Measurements from ENCODE around the gene RASSF8.

RASSF8 gene

GRCh38 chr12:25958428-25959070 lies at the start of gene RASSF8:
RASSF8 (plus strand) TSS chr12:25958682; CDS start chr12:26055344, 96,662 bp downstream.
- DNase-seq = peak; percentile 68

- DNase-seq = no peak
These were observed 43.9 kb upstream of the RASSF8 start for GRCh38 chr12:25914551-25914950.

GRCh38 chr12:25924491-25925001 lies 33.9 kb upstream of the RASSF8 start:
- DNase-seq = no peak

GRCh38 chr12:25925064-25925463 lies 33.4 kb upstream of the RASSF8 start:
- DNase-seq = no peak

- DNase-seq = no peak
These were observed 31.9 kb upstream of the RASSF8 start for GRCh38 chr12:25926536-25926935.

- DNase-seq = peak; percentile 61
These were observed 29.3 kb upstream of the RASSF8 start for GRCh38 chr12:25929142-25929541.

- no peak for DNase-seq
These were observed 25.5 kb upstream of the RASSF8 start for GRCh38 chr12:25932971-25933370.

GRCh38 chr12:25934456-25934855 lies 24.0 kb upstream of the RASSF8 start:
- DNase-seq = no peak

- DNase-seq = peak; percentile 13
These were observed 22.9 kb upstream of the RASSF8 start for GRCh38 chr12:25935355-25936144.

GRCh38 chr12:25937096-25937495 lies 21.4 kb upstream of the RASSF8 start:
- no peak for DNase-seq

- no peak for DNase-seq
These were observed 19.9 kb upstream of the RASSF8 start for GRCh38 chr12:25938581-25938980.

GRCh38 chr12:25939606-25940005 lies 18.9 kb upstream of the RASSF8 start:
- DNase-seq = no peak

GRCh38 chr12:25940886-25941285 lies 17.6 kb upstream of the RASSF8 start:
- no peak for DNase-seq

- no peak for DNase-seq
These were observed 15.8 kb upstream of the RASSF8 start for GRCh38 chr12:25942709-25943108.

GRCh38 chr12:25943940-25944339 lies 14.5 kb upstream of the RASSF8 start:
- DNase-seq = no peak

GRCh38 chr12:25949343-25949742 lies 9.1 kb upstream of the RASSF8 start:
- DNase-seq = no peak

GRCh38 chr12:25950329-25951115 lies 8.0 kb upstream of the RASSF8 start:
- no peak for DNase-seq

- peak; percentile 68 for DNase-seq
These were observed 572 bp upstream of the RASSF8 start for GRCh38 chr12:25957793-25958427.

- DNase-seq = peak; percentile 64
These were observed 834 bp downstream of the RASSF8 start for GRCh38 chr12:25959071-25959961.

- DNase-seq = peak; percentile 18
These were observed 1.7 kb downstream of the RASSF8 start for GRCh38 chr12:25960143-25960542.

- no peak for DNase-seq
These were observed 2.5 kb downstream of the RASSF8 start for GRCh38 chr12:25960961-25961360.

Measured in kidney glomerular epithelial cell (primary cell).